B cell (primary cell): ENCODE results near the gene HBA2. TPM values are rescaled to one million over a fixed set of nuclear protein-coding genes. Genes with fewer than 3 reads are reported as not detected.

Experiments used
- ATAC-seq: fragments of 200-7000 bp; cut with Tn5 transposase; one replicate; pipeline ENCODE4 v1.10.0; 2021; ENCODE audit warnings: low read depth, mild to moderate bottlenecking, moderate number of reproducible peaks, moderate library complexity
- CTCF ChIA-PET: fragments of 350-600 bp; sonication (Branson Sonifier 250); formaldehyde crosslinking; loops from one replicate; lab custom pipeline; 2021; ENCODE audit warnings: antibody characterized with exemption, inconsistent platforms; lab: Charles Lee
- POLR2A ChIA-PET: fragments of 350-600 bp; sonication (Branson Sonifier 250); formaldehyde crosslinking; loops from one replicate; lab custom pipeline; 2021; ENCODE audit warnings: antibody characterized with exemption; lab: Charles Lee
- DNase-seq: peaks from one replicate; pipeline ENCODE4 v3.0.0; 2013
- H2AFZ ChIP-seq: 2 replicates; pipeline ENCODE4 v1.6.1; 2012; ENCODE audit warnings: mild to moderate bottlenecking, low read depth, low read length; ENCODE audit not compliant: insufficient read depth, poor library complexity, severe bottlenecking
- H3K27ac ChIP-seq, 2 donors: 1 replicate in 1 of 2; 2 replicates in 1 of 2; pipeline ENCODE4 v1.5.1; 2012 to 2013; ENCODE audit warnings: low read length in 2 of 2, mild to moderate bottlenecking in 2 of 2, moderate library complexity in 1 of 2
- H3K27me3 ChIP-seq, 4 experiments: fragments of 200-600 bp in 1 of 4; sonication (generic) in 1 of 4; replicated peaks in 1 of 4; 1 replicate in 2 of 4; 2 replicates in 2 of 4; pipeline versions ENCODE4 v1.6.1 to v1.7.0; 2013 to 2016; ENCODE audit warnings: low read length in 3 of 4, mild to moderate bottlenecking in 2 of 4, mixed read lengths in 1 of 4, moderate library complexity in 1 of 4; ENCODE audit not compliant: insufficient read depth in 4 of 4, control insufficient read depth in 3 of 4; ENCODE audit errors: control extremely low read depth in 1 of 4
- H3K36me3 ChIP-seq, 2 experiments: replicated peaks in 1 of 2; 1 replicate in 1 of 2; 2 replicates in 1 of 2; pipeline versions ENCODE4 v1.6.1 to v1.7.1; 2013; ENCODE audit warnings: low read length in 1 of 2; ENCODE audit not compliant: insufficient read depth in 2 of 2, control insufficient read depth in 1 of 2; ENCODE audit errors: control extremely low read depth in 1 of 2, extremely low read depth in 1 of 2
- H3K4me1 ChIP-seq, 2 donors: fragments of 200-600 bp in 1 of 2; sonication (generic) in 1 of 2; 1 replicate in 1 of 2; 2 replicates in 1 of 2; pipeline versions ENCODE4 v1.5.1 to v1.6.1; 2013 to 2017; ENCODE audit warnings: low read length in 2 of 2; ENCODE audit not compliant: control insufficient read depth in 2 of 2, insufficient read depth in 2 of 2
- H3K4me2 ChIP-seq: replicated peaks from 2 replicates; pipeline ENCODE3; 2012; ENCODE audit warnings: mild to moderate bottlenecking, low read depth, low read length; ENCODE audit not compliant: poor library complexity, severe bottlenecking
- H3K4me3 ChIP-seq, 5 experiments: fragments of 200-600 bp in 1 of 5; sonication (generic) in 1 of 5; 1 replicate in 3 of 5; 2 replicates in 2 of 5; pipeline versions ENCODE4 v1.5.1 to v1.7.0; 2011 to 2016; ENCODE audit warnings: low read length in 4 of 5, mild to moderate bottlenecking in 4 of 5, low read depth in 2 of 5, control low read depth in 1 of 5, moderate library complexity in 1 of 5; ENCODE audit not compliant: insufficient read depth in 1 of 5; ENCODE audit errors: control extremely low read depth in 1 of 5, extremely low read depth in 1 of 5
- H3K79me2 ChIP-seq: fragments of 200-600 bp; sonication (generic); one replicate; pipeline ENCODE4 v1.6.0; 2016; ENCODE audit warnings: low read length; ENCODE audit not compliant: control insufficient read depth, insufficient read depth
- H3K9ac ChIP-seq: fragments of 200-600 bp; sonication (generic); 2 replicates; pipeline ENCODE4 v1.6.1; 2017; ENCODE audit warnings: mild to moderate bottlenecking, low read length, moderate library complexity
- H3K9me3 ChIP-seq, 3 donors: one replicate each; pipeline versions ENCODE4 v1.6.1 to v1.7.1; 2013; ENCODE audit warnings: low read length in 2 of 3; ENCODE audit not compliant: control insufficient read depth in 2 of 3, insufficient read depth in 1 of 3; ENCODE audit errors: control extremely low read depth in 1 of 3
- H4K20me1 ChIP-seq: 2 replicates; pipeline ENCODE4 v1.6.0; 2012; ENCODE audit warnings: mild to moderate bottlenecking, low read length; ENCODE audit not compliant: insufficient read depth, control insufficient read depth, poor library complexity, severe bottlenecking
- H3K27ac Mint-ChIP-seq: one replicate; pipeline ENCODE4 v1.8.0; 2021; ENCODE audit warnings: mixed read lengths
- H3K27me3 Mint-ChIP-seq: one replicate; pipeline ENCODE4 v1.8.0; 2021; ENCODE audit warnings: mixed read lengths
- H3K4me1 Mint-ChIP-seq: one replicate; pipeline ENCODE4 v1.8.0; 2021; ENCODE audit warnings: mixed read lengths
- H3K4me3 Mint-ChIP-seq: one replicate; pipeline ENCODE4 v1.8.0; 2021; ENCODE audit warnings: mixed read lengths
- H3K9me3 Mint-ChIP-seq: one replicate; pipeline ENCODE4 v1.8.0; 2022; ENCODE audit warnings: mixed read lengths; ENCODE audit not compliant: insufficient read depth
- EZH2 ChIP-seq: IDR thresholded peaks from 2 replicates; pipeline ENCODE4 v1.6.1; 2012; ENCODE audit warnings: borderline replicate concordance, low read depth, mild to moderate bottlenecking, moderate library complexity, low read length; ENCODE audit not compliant: insufficient read depth, poor library complexity, severe bottlenecking
- WGBS: methylation state at CpG from one replicate; pipeline ENCODE4 v1.1.5; 2013; ENCODE audit warnings: missing lambda C conversion rate; ENCODE audit not compliant: insufficient coverage; 5-methylcytosine and 5-hydroxymethylcytosine counted together
- intact Hi-C: fragments of 100-400 bp; cut with micrococcal nuclease; formaldehyde crosslinking; loops from one replicate; pipeline ENCODE4 v1.10.0; 2022
- polyA plus RNA-seq: library from polyadenylated mRNA; depleted of rRNA; stranded (reverse); fragments of >200 nt; gene quantifications from 2 replicates; pipeline ENCODE4 v1.2.3, GENCODE V29; 2012
- total RNA-seq, 2 donors: library from RNA; stranded (reverse); fragments of 120-200 nt in 1 of 2; gene quantifications; 1 replicate in 1 of 2; 2 replicates in 1 of 2; pipeline versions ENCODE4 v1.2.3 to v1.2.4, GENCODE V29; 2013 to 2022
- TF ChIP-seq, protein P1 (sequence below): fragments of 200-600 bp; IDR thresholded peaks from one replicate; pipeline ENCODE4 v1.8.0; 2022; ENCODE audit warnings: antibody characterized with exemption, mild to moderate bottlenecking

The HBA2 gene
- total and polyA plus RNA-seq, 2 donors (not counting 1 experiment from before 2014, with no cell fraction given), result 75.6 to 179 TPM

DNA sequence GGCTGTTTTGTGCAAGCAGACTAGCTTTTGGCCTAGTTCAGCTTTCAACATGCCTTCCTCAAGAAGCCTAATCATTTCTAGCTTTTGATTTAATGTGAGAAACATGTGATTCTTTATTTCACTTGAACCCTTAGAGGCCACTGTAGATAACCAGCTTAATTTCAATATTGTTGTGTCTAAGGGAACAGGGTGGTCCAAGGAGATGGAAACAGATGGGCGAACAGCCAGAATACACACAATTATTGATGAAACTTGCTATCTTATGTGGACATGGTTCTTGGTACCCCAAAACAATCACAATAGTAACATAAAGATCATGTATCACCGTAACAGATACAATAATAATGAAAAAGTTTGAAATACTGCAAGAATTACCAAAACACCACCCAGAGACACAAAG lies 39.0 kb upstream of the HBA2 start:
- Histone ChIP-seq H3K27ac (no peak overlapping the region), H3K4me2 (no peak overlapping the region), H2AFZ (no peak overlapping the region), H3K79me2 (peaks cover 62% of the 10 kb centered on the region), H3K4me1 (peaks cover 0 to 10% of the 10 kb centered on the region in 2 donors), H3K9me3 (no peaks in the 10 kb centered on the region), H3K27me3 (no peaks in the 10 kb centered on the region), H3K36me3 (peaks cover 0 to 4% of the 10 kb centered on the region in 2 experiments), H3K9ac (no peak overlapping the region), H3K4me3 (no peak overlapping the region), H4K20me1 (peaks cover 12% of the 10 kb centered on the region)
- intact Hi-C loops, result no loop called here
- Mint-ChIP-seq H3K27ac (no peak overlapping the region), H3K9me3 (no peaks in the 10 kb centered on the region), H3K4me3 (no peak overlapping the region), H3K4me1 (peaks cover 17% of the 10 kb centered on the region), H3K27me3 (no peaks in the 10 kb centered on the region)
- TF ChIP-seq, protein P1, sequence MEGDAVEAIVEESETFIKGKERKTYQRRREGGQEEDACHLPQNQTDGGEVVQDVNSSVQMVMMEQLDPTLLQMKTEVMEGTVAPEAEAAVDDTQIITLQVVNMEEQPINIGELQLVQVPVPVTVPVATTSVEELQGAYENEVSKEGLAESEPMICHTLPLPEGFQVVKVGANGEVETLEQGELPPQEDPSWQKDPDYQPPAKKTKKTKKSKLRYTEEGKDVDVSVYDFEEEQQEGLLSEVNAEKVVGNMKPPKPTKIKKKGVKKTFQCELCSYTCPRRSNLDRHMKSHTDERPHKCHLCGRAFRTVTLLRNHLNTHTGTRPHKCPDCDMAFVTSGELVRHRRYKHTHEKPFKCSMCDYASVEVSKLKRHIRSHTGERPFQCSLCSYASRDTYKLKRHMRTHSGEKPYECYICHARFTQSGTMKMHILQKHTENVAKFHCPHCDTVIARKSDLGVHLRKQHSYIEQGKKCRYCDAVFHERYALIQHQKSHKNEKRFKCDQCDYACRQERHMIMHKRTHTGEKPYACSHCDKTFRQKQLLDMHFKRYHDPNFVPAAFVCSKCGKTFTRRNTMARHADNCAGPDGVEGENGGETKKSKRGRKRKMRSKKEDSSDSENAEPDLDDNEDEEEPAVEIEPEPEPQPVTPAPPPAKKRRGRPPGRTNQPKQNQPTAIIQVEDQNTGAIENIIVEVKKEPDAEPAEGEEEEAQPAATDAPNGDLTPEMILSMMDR, result no peak
- TF ChIP-seq EZH2, result no peak
- ChIA-PET CTCF (interaction anchor here (0.8 to 1.9 kb wide), 2 partner anchors 16 to 26 kb away, joined by 5 read pairs; no protein-coding TSS in a partner anchor), POLR2A (no interaction called here)
- WGBS, result no CpG with 5 or more reads among the region's 2 CpGs
- ATAC-seq (no peak), DNase-seq (no peak)

DNA sequence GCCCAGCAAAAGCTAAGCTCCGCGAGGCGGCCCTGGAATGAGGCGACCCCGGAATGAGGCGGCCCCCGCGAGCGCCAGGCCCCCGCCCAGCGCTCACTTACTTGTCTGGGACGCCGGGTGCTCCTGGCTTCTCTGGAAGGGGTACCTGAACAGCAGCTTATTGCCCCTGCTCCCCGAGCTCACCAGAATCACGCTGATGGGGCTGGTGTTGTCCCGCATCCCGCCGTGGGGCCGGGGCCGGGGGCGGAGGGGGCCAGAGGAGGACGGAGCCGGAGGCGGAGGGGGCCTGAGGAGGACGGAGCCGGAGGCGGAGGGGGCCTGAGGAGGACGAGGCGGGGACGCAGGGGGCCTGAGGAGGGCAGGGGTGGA lies 34.6 kb upstream of the HBA2 start:
- peaks cover 46% of the 10 kb centered on the region for H3K79me2 ChIP-seq
- Mint-ChIP-seq H3K27ac (peak overlapping the region; percentile 26), H3K9me3 (no peaks in the 10 kb centered on the region), H3K4me3 (peak overlapping the region; percentile 74), H3K27me3 (no peaks in the 10 kb centered on the region), H3K4me1 (peaks cover 15% of the 10 kb centered on the region)
- H3K9ac ChIP-seq, result peak overlapping the region; percentile 75
- WGBS, result under 1% methylated on average over 16 of the region's 30 CpGs
- DNase-seq (peak; percentile 51), ATAC-seq (peak; percentile 3)
- H3K4me3 ChIP-seq, result peak overlapping the region; percentile 38 to 79 (median 64)
- intact Hi-C loops, result loop anchor here (2.0 kb wide), 2 partner anchors 43 to 97 kb away; partner anchors contain the start of genes FAM234A and HBQ1
- no peaks in the 10 kb centered on the region for H3K27me3 ChIP-seq
- peak overlapping the region; percentile 81 for H2AFZ ChIP-seq
- ChIA-PET CTCF (interaction anchor here (1.2 to 1.6 kb wide), 2 partner anchors 41 to 72 kb away, joined by 3 to 4 read pairs; no protein-coding TSS in a partner anchor), POLR2A (interaction anchor here (0.5 to 0.7 kb wide), 2 partner anchors 21 to 28 kb away, joined by 3 read pairs; partner anchors contain the start of gene HBM)
- H3K36me3 ChIP-seq, result no peaks in the 10 kb centered on the region
- peaks cover 0 to 10% of the 10 kb centered on the region in 2 donors for H3K4me1 ChIP-seq
- H4K20me1 ChIP-seq, result no peaks in the 10 kb centered on the region
- peaks cover 0 to 7% (median 0%) of the 10 kb centered on the region in 3 donors for H3K9me3 ChIP-seq
- peak overlapping the region in 1 of 2 donors; percentile 88 for H3K27ac ChIP-seq
- TF ChIP-seq EZH2, result no peak
- TF ChIP-seq, protein P1, result no peak
- peak overlapping the region; percentile 97 for H3K4me2 ChIP-seq
